Transverse colon (tissue), 4 donors: ENCODE measurements around the gene NFYA. TPM values are rescaled to one million over a fixed set of nuclear protein-coding genes. Genes with fewer than 3 reads are reported as not detected.

ENCODE experiments used
- DNase-seq: peaks from one replicate; pipeline ENCODE4 v3.0.0-alpha.2; 2019
- H3K27ac ChIP-seq, 4 donors: fragments of 200-600 bp; sonication (generic); 2 replicates each; pipeline ENCODE4 v1.5.1; 2016 to 2018; ENCODE audit warnings: inconsistent platforms in 4 of 4
- H3K27me3 ChIP-seq: fragments of 200-600 bp; sonication (generic); 2 replicates; pipeline ENCODE4 v1.5.1; 2017; ENCODE audit warnings: inconsistent platforms
- H3K36me3 ChIP-seq, 4 donors: fragments of 200-600 bp; sonication (generic); 2 replicates each; pipeline ENCODE4 v1.5.1; 2017 to 2019; ENCODE audit warnings: inconsistent platforms in 4 of 4
- H3K4me1 ChIP-seq, 4 donors: fragments of 200-600 bp; sonication (generic); 2 replicates each; pipeline ENCODE4 v1.5.1; 2017 to 2020; ENCODE audit warnings: inconsistent platforms in 4 of 4
- H3K4me3 ChIP-seq, 4 donors: fragments of 200-600 bp; sonication (generic); 1 replicate in 1 of 4; 2 replicates in 3 of 4; pipeline versions ENCODE4 v1.5.1 to v1.6.1; 2017 to 2019; ENCODE audit warnings: inconsistent platforms in 4 of 4
- H3K9me3 ChIP-seq, 2 donors: fragments of 200-600 bp; sonication (generic); 2 replicates each; pipeline ENCODE4 v1.5.1; 2017 to 2019; ENCODE audit warnings: inconsistent platforms in 2 of 2
- CTCF ChIP-seq, 5 experiments: fragments of 200-600 bp in 3 of 5; fragments of 450-650 bp in 2 of 5; sonication (generic) in 3 of 5; IDR thresholded peaks; 1 replicate in 2 of 5; 2 replicates in 3 of 5; pipeline ENCODE4 v1.5.1; 2016 to 2017; ENCODE audit warnings: antibody characterized with exemption in 5 of 5, inconsistent platforms in 3 of 5, mild to moderate bottlenecking in 2 of 5, moderate library complexity in 1 of 5
- EP300 ChIP-seq: sonication (generic); formaldehyde crosslinking; IDR thresholded peaks from one replicate; pipeline ENCODE4 v1.6.1; 2017; ENCODE audit warnings: antibody characterized with exemption, low read depth
- POLR2A ChIP-seq: fragments of 450-650 bp; IDR thresholded peaks from one replicate; pipeline ENCODE4 v1.6.1; 2016; ENCODE audit warnings: antibody characterized with exemption, mild to moderate bottlenecking, moderate library complexity
- POLR2AphosphoS5 ChIP-seq, 3 donors: sonication (generic); formaldehyde crosslinking; IDR thresholded peaks; one replicate each; pipeline ENCODE4 v1.6.1; 2016; ENCODE audit warnings: antibody characterized with exemption in 3 of 3
- WGBS, 2 donors: methylation state at CpG; one replicate each; pipeline ENCODE4 v1.1.5; 2018; ENCODE audit warnings: low coverage in 1 of 2; 5-methylcytosine and 5-hydroxymethylcytosine counted together
- in situ Hi-C, 4 donors: fragments of 200-750 bp; cut with MboI; loops; one replicate each; pipeline versions ENCODE4 v1.15.0 to v1.15.1; 2017; ENCODE audit warnings: low sequenced_read_pairs in 3 of 4, low pct_ligation_motif_present in 1 of 4, low pct_unique_long_range_greater_than_20kb in 1 of 4
- intact Hi-C: fragments of 100-400 bp; cut with DNase I; formaldehyde crosslinking; loops from one replicate; pipeline ENCODE4 v1.15.1; 2023; ENCODE audit warnings: low total_unique reads
- total RNA-seq, 4 donors: library from RNA; depleted of rRNA; stranded (reverse); fragments of >200 nt; gene quantifications; one replicate each; pipeline ENCODE4 v1.1.0, GENCODE V29; 2016

Gene NFYA
- total RNA-seq, 4 donors from 2014 or later: 11.1 to 64.3 (median 20.9) TPM

DNA sequence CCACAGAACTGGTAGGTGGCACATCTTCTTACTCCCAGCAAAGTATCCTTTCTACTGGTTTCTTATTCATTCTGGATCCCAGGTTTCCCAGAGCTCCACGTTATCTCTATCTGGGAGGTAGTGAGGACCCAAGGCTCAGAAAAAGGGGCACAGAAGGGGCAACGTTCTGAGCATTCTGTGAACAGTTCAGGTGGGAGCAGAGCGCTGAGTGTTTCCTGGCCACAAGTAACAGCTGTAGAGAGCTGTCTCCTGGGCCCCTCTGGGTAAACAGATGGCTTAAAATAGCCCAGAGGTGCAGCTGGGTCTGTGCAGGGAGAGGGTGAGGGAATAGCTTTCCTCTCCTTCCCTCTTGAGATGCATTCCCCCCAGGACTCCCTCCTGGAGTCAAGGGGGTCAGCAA, 17.6 kb upstream of the NFYA start:
- no peak overlapping the region for H3K4me3 ChIP-seq
- no peaks in the 10 kb centered on the region for H3K36me3 ChIP-seq
- H3K9me3 ChIP-seq: no peaks in the 10 kb centered on the region
- no peak for DNase-seq
- WGBS, 2 donors: 54 to 80% methylated on average over 1 to 3 of the region's 3 CpGs
- H3K4me1 ChIP-seq: peaks cover 0 to 8% (median 5%) of the 10 kb centered on the region in 4 donors
- peak overlapping the region in 3 of 4 donors; percentile 22 to 24 (median 23) for H3K27ac ChIP-seq
- intact Hi-C loops: no loop called here
- no peaks in the 10 kb centered on the region for H3K27me3 ChIP-seq
- in situ Hi-C loops: no loop called here
- TF ChIP-seq CTCF (IDR thresholded peaks at IDR 0.05): no peak

- intact Hi-C loops: no loop called here
- in situ Hi-C loops: no loop called here
- Histone ChIP-seq H3K4me3 (no peak overlapping the region), H3K9me3 (no peaks in the 10 kb centered on the region), H3K27me3 (no peaks in the 10 kb centered on the region), H3K27ac (peak overlapping the region in 3 of 4 donors; percentile 17 to 41 (median 24)), H3K4me1 (peaks cover 0 to 8% (median 5%) of the 10 kb centered on the region in 4 donors), H3K36me3 (no peaks in the 10 kb centered on the region)
- 87% methylated on average over 6 of the region's 6 CpGs; no CpG with 5 or more reads in 1 of the 2 donors for WGBS, 2 donors
- TF ChIP-seq EP300 (no peak), POLR2AphosphoS5 (IDR thresholded peaks at IDR 0.05) (no peak), POLR2A (no peak), CTCF (IDR thresholded peaks at IDR 0.05) (no peak)
- DNase-seq: no peak
Observed at GRCh38 chr6:41056768-41057490, 15.8 kb upstream of the NFYA start.

GRCh38 chr6:41058783-41059181, 14.0 kb upstream of the NFYA start:
- DNase-seq: no peak
- Histone ChIP-seq H3K27ac (no peak overlapping the region), H3K9me3 (no peaks in the 10 kb centered on the region), H3K27me3 (no peaks in the 10 kb centered on the region), H3K4me1 (peaks cover 0 to 13% (median 7%) of the 10 kb centered on the region in 4 donors), H3K36me3 (peaks cover 0 to 4% (median 0%) of the 10 kb centered on the region in 4 donors), H3K4me3 (no peak overlapping the region)
- in situ Hi-C loops: no loop called here
- TF ChIP-seq POLR2A: no peak
- no peak for TF ChIP-seq POLR2AphosphoS5 (IDR thresholded peaks at IDR 0.05)
- no peak for TF ChIP-seq CTCF (IDR thresholded peaks at IDR 0.05)
- TF ChIP-seq EP300: no peak
- WGBS, 2 donors: 83 to 89% methylated on average over 2 of the region's 2 CpGs
- intact Hi-C loops: no loop called here

GRCh38 chr6:41059556-41059955, 13.2 kb upstream of the NFYA start:
- H3K36me3 ChIP-seq: peaks cover 0 to 4% (median 0%) of the 10 kb centered on the region in 4 donors
- no peak overlapping the region for H3K27ac ChIP-seq
- no peak for DNase-seq
- no peaks in the 10 kb centered on the region for H3K27me3 ChIP-seq
- intact Hi-C loops (no loop called here), in situ Hi-C loops (no loop called here)
- peaks cover 0 to 20% (median 14%) of the 10 kb centered on the region in 4 donors for H3K4me1 ChIP-seq
- WGBS, 2 donors: 73 to 83% methylated on average over 1 of the region's 1 CpG
- H3K9me3 ChIP-seq: no peaks in the 10 kb centered on the region
- no peak for TF ChIP-seq CTCF (IDR thresholded peaks at IDR 0.05)
- TF ChIP-seq POLR2A: no peak
- no peak overlapping the region for H3K4me3 ChIP-seq
